Stimulated activated memory B cell treated with anti-CD40 and anti-IgM and Interleukin-4, amounts not matched to agents 10 μg/mL and 1 μg/mL and 100 μg/mL, for 72 hours (primary cell): Measurements from ENCODE around the gene PCED1B.
A peak's percentile ranks its signal among the peaks of the same experiment; 100 is the strongest.
"Not testable (repeated sequence)": the region's sequence is repeated elsewhere in the genome, so short reads cannot be mapped to it uniquely, and the experiment has no call there.

ENCODE experiments used
- ATAC-seq: fragments of 150-1000 bp; cut with Tn5 transposase; 2 replicates; pipeline ENCODE4 v1.10.0; 2021
- H3K27ac Mint-ChIP-seq: one replicate; pipeline ENCODE4 v1.8.0; 2022; ENCODE audit warnings: mild to moderate bottlenecking, mixed read lengths
- H3K27me3 Mint-ChIP-seq: one replicate; pipeline ENCODE4 v1.8.0; 2022; ENCODE audit warnings: mixed read lengths
- H3K36me3 Mint-ChIP-seq: one replicate; pipeline ENCODE4 v1.8.0; 2022; ENCODE audit warnings: mixed read lengths
- H3K4me1 Mint-ChIP-seq: one replicate; pipeline ENCODE4 v1.8.0; 2022; ENCODE audit warnings: mixed read lengths
- H3K4me3 Mint-ChIP-seq: one replicate; pipeline ENCODE4 v1.8.0; 2022; ENCODE audit warnings: mild to moderate bottlenecking, moderate library complexity, mixed read lengths
- H3K9me3 Mint-ChIP-seq: one replicate; pipeline ENCODE4 v1.8.0; 2022; ENCODE audit warnings: mixed read lengths

The PCED1B gene, protein sequence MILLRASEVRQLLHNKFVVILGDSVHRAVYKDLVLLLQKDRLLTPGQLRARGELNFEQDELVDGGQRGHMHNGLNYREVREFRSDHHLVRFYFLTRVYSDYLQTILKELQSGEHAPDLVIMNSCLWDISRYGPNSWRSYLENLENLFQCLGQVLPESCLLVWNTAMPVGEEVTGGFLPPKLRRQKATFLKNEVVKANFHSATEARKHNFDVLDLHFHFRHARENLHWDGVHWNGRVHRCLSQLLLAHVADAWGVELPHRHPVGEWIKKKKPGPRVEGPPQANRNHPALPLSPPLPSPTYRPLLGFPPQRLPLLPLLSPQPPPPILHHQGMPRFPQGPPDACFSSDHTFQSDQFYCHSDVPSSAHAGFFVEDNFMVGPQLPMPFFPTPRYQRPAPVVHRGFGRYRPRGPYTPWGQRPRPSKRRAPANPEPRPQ

DNA sequence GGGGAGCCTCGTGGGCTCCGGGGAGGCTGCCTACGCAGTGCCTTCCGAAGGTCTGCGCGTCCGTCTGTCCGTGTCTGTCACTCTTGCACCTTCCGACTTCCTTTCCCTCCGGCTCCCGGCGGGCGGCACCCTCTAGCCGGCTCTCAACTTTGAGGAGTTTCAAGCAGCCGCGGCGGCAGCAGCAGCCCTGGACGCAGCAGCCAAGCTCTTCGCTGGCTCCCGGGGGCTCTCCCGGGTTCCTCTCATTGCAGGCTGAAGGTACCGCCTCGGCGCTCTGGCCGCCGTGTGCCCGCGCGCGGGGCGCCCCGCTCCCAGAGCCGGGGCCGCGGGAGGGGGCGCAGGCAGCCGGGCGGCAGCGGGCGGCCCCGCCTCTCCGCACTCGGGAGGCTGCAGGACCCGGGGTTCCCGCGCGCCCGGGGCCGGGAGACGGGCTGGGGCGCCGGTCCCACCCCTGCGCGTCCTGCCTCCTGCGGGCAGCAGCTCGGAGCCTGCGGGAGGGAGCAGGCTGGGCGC, at the start of gene PCED1B, which contains the start of gene AMIGO2:
PCED1B (plus strand) TSS at position 154 of the 513 bp plus-strand sequence. CDS start 155,443 bp downstream, outside the sequence.
AMIGO2 (minus strand) TSS at position 492 of the 513 bp plus-strand sequence. CDS start 957 bp downstream, outside the sequence.
- Mint-ChIP-seq H3K4me1 (peaks cover 51% of the 10 kb centered on the region), H3K27me3 (no peaks in the 10 kb centered on the region), H3K4me3 (peak within 1 kb of the TSS; percentile 98), H3K36me3 (peaks cover 11% of the 10 kb centered on the region), H3K27ac (peak within 1 kb of the TSS; percentile 92), H3K9me3 (no peaks in the 10 kb centered on the region)
- ATAC-seq = peak; percentile 73

DNA sequence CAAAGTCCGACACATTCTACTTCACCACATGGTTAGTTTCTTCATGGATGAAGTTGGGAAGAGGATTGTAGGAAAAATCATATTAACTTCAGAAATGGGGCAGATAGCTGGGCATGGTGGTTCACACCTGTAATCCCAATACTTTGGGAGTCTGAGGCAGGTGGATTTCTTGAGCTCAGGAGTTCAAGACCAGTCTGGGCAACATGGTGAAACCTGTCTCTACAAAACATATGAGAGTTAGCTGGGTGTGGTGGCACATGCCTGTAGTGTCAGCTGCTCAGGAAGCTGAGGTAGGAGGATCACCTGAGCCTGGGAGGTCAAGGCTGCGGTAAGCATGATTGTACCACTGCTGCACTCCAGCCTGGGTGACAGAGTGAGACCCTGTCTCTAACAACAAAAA, 49.5 kb upstream of the PCED1B start:
- Mint-ChIP-seq H3K9me3 (no peaks in the 10 kb centered on the region), H3K4me3 (no peak overlapping the region), H3K27ac (no peak overlapping the region), H3K4me1 (peaks cover 24% of the 10 kb centered on the region), H3K27me3 (no peaks in the 10 kb centered on the region), H3K36me3 (no peaks in the 10 kb centered on the region)
- no peak for ATAC-seq

DNA sequence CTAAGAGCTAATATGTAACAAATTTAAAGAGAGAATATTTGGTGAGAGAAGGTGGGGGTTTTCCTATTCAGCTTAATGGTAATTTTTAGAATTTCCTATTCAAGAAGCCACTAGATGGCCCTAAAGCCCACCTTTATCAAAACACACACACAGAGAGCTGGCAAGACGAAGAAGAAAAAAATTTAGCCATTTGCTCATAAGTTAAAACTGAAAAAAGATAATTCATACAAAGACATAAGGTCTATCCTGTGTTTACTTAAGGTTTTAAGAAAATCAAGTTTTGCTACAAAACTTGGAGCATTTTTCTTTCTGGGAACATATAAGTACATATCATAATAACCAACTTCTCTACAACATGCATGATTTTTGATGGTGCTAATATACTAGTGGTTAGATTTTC, 46.8 kb upstream of the PCED1B start:
- peak; percentile 56 for ATAC-seq
- Mint-ChIP-seq H3K27ac (peak overlapping the region; percentile 67), H3K27me3 (no peaks in the 10 kb centered on the region), H3K36me3 (no peaks in the 10 kb centered on the region), H3K4me3 (no peak overlapping the region), H3K4me1 (peaks cover 37% of the 10 kb centered on the region), H3K9me3 (peaks cover 3% of the 10 kb centered on the region)

DNA sequence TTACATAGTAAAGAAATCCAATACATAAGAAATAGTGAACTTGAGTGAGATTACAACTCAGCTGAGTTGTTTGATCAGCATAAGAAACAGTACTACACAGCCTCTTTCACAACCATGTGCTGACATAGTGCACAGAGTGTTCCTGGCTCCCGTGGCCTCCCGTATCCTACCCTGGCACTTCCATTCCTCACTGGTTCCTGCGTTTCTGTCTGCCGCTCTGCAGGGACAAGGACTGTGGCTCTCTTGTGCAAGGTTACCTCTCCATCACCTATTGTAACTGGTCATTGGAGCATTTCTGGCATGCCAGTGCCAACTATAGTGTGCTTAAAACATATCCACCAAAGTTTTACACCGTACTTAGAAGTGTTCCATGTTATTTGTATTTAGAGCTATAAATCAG, 46.3 kb upstream of the PCED1B start:
- peaks cover 39% of the 10 kb centered on the region for H3K4me1 Mint-ChIP-seq
- H3K4me3 Mint-ChIP-seq = no peak overlapping the region
- no peak for ATAC-seq
- no peaks in the 10 kb centered on the region for H3K27me3 Mint-ChIP-seq
- peaks cover 3% of the 10 kb centered on the region for H3K9me3 Mint-ChIP-seq
- no peaks in the 10 kb centered on the region for H3K36me3 Mint-ChIP-seq
- peak overlapping the region; percentile 67 for H3K27ac Mint-ChIP-seq

DNA sequence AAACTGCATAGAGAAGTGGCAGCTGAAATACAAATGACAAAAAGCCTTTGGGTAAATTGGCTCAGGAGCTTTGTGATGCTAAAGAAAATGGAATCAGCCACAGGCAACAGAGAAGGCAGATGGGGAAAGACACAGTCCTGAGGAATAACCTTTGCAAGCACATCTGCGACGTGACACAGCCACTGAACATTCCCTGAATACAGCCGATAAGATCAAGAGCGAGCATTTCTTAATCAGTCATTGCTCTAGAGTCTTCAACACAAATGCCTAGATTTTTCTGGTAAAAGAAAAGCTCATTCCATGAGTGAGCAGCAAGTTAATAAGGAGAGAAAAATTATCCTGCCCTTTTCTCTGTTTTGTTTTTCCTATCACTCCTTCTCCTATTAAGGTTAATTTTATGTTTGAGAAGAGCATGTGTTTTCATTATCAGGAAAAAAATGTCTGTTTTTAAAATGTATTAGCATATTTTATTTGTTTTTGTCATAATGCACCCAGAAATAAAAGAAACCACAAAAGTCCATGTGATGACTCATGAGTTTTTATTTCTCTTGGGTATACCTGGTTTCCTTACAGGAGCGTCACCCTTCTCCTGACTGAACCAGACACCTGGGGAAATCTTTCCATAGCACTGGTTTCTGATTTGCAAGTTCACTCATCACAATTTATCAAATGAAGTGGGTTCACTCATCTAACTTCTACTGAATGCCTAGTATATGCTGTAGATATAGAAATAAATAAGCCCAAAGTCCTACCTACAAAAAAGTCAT, 45.4 kb upstream of the PCED1B start:
- H3K27ac Mint-ChIP-seq = peak overlapping the region; percentile 67
- H3K27me3 Mint-ChIP-seq = no peaks in the 10 kb centered on the region
- ATAC-seq = no peak

GRCh38 chr12:47034661-47035060, 44.8 kb upstream of the PCED1B start:
- Mint-ChIP-seq H3K27ac (peak overlapping the region; percentile 67), H3K9me3 (peaks cover 3% of the 10 kb centered on the region), H3K4me1 (peaks cover 44% of the 10 kb centered on the region), H3K4me3 (no peak overlapping the region), H3K36me3 (no peaks in the 10 kb centered on the region), H3K27me3 (no peaks in the 10 kb centered on the region)
- no peak for ATAC-seq

More for the DNA sequence above, 45.4 kb upstream of the PCED1B start:
- H3K4me3 Mint-ChIP-seq = no peak overlapping the region
- peaks cover 3% of the 10 kb centered on the region for H3K9me3 Mint-ChIP-seq
- peaks cover 44% of the 10 kb centered on the region for H3K4me1 Mint-ChIP-seq
- no peaks in the 10 kb centered on the region for H3K36me3 Mint-ChIP-seq

DNA sequence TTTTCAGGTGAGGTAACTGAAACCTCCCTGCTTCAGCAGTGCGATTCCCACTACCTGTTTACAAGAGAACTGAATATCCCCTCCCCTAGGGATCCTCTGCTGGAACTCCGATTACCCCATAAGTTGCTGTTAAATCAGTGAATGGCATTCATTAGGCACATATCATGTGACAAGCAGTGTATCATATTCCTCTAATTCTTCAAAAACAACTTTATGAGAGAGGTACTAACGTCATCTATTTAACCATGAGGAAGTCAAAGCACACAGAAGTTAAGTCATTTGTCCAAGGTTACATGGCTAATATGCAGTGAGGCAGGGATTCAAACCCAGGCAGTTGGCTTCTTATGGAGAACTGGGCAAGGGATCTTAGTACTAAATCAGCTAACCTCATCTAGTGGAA, 43.9 kb upstream of the PCED1B start:
- H3K4me3 Mint-ChIP-seq = no peak overlapping the region
- H3K27ac Mint-ChIP-seq = no peak overlapping the region
- no peak for ATAC-seq

DNA sequence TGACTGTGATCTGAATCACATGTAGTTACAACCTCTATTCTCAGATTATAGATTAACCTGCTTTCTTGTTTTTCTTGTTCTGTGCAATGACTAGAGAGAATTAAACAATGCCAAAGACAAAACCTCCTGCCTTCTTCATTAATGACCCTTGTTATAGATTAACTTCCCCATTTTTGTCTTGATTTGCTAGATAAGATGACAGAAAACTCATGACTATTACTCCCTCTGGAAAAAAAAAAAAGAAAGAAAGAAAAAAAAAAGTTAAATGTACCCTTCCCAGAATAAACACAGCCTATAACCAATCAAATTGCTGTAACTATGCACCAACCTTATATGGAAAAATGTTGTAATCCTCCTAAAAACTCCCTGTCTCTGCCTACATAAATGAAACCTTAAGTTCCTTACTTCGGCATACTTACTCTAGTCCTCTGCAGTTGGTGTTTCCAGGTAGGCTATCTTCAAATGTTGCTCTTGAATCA, 41.1 kb upstream of the PCED1B start:
- H3K27me3 Mint-ChIP-seq = no peaks in the 10 kb centered on the region
- H3K9me3 Mint-ChIP-seq = peaks cover 5% of the 10 kb centered on the region
- H3K27ac Mint-ChIP-seq = peak overlapping the region; percentile 65
- no peak for ATAC-seq
- H3K4me1 Mint-ChIP-seq = peaks cover 36% of the 10 kb centered on the region
- no peak overlapping the region for H3K4me3 Mint-ChIP-seq
- peaks cover 6% of the 10 kb centered on the region for H3K36me3 Mint-ChIP-seq

More for the DNA sequence above, 43.9 kb upstream of the PCED1B start:
- Mint-ChIP-seq H3K9me3 (peaks cover 3% of the 10 kb centered on the region), H3K27me3 (no peaks in the 10 kb centered on the region), H3K36me3 (no peaks in the 10 kb centered on the region), H3K4me1 (peaks cover 44% of the 10 kb centered on the region)

DNA sequence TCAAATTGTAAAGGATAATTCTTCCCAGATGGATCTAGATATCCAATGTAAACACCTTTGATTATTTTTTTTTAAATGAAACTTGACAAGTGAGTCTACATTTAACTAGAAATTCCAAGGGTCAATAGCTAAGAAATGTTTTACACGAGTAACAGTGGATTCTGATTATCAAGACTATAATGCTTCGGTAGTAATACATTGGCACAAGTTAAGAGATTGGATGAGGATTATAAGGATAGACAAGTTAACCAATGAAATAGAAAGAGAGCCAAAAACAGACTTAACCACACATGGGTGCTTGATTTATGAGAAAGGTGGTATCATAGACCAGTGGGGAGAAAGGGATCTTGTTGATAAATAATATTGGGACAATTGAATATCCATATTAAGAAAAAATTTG, 40.3 kb upstream of the PCED1B start:
- Mint-ChIP-seq H3K4me1 (peaks cover 29% of the 10 kb centered on the region), H3K36me3 (peaks cover 6% of the 10 kb centered on the region), H3K27me3 (no peaks in the 10 kb centered on the region), H3K9me3 (peaks cover 5% of the 10 kb centered on the region), H3K4me3 (no peak overlapping the region), H3K27ac (no peak overlapping the region)
- no peak for ATAC-seq

DNA sequence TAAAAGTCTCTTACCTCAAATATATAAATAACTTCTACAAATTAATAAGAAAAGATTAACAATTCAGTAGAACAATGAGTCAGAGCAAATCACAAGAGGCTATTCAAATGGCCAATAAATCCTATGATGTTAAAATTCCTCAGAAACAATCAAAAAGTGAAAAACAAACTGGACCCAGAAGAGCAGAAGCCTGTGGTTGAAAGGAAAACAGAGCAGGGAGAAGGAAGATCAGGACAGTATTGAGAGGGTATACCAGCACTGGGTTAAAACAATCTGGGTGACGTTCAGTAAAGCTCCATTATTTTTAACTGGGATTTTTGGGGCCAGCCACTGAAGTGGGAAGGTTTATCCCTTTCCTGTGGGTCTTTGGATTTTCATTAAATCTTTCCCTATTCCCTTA, 39.7 kb upstream of the PCED1B start:
- H3K9me3 Mint-ChIP-seq = peaks cover 5% of the 10 kb centered on the region
- peaks cover 22% of the 10 kb centered on the region for H3K4me1 Mint-ChIP-seq
- H3K36me3 Mint-ChIP-seq = peaks cover 6% of the 10 kb centered on the region
- ATAC-seq = no peak
- H3K27ac Mint-ChIP-seq = no peak overlapping the region
- H3K4me3 Mint-ChIP-seq = no peak overlapping the region
- H3K27me3 Mint-ChIP-seq = no peaks in the 10 kb centered on the region

DNA sequence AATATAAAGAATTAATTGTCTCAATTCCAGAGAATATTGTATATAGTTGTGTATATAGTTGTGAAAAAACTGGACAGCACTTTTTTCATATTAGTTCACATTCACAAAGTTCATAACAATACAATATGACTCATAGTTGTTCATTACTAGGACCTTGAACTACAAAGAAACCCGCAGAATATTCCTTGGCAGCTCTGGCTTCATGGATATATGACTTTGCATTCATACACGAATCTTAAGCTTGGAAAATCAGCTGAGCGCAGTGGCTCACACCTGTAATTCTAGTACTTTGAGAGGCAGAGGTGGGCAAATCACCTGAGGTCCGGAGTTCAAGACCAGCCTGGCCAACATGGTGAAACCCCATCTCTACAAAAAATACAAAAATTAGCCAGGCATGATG, 38.1 kb upstream of the PCED1B start:
- H3K4me3 Mint-ChIP-seq = no peak overlapping the region
- peaks cover 5% of the 10 kb centered on the region for H3K9me3 Mint-ChIP-seq
- no peak for ATAC-seq
- H3K36me3 Mint-ChIP-seq = peaks cover 6% of the 10 kb centered on the region
- no peaks in the 10 kb centered on the region for H3K27me3 Mint-ChIP-seq
- H3K4me1 Mint-ChIP-seq = peaks cover 12% of the 10 kb centered on the region
- H3K27ac Mint-ChIP-seq = no peak overlapping the region

GRCh38 chr12:47048541-47048940, 30.9 kb upstream of the PCED1B start:
- Mint-ChIP-seq H3K36me3 (peaks cover 15% of the 10 kb centered on the region), H3K4me3 (no peak overlapping the region), H3K27me3 (no peaks in the 10 kb centered on the region), H3K9me3 (peaks cover 21% of the 10 kb centered on the region), H3K4me1 (peaks cover 10% of the 10 kb centered on the region), H3K27ac (no peak overlapping the region)
- ATAC-seq = no peak

DNA sequence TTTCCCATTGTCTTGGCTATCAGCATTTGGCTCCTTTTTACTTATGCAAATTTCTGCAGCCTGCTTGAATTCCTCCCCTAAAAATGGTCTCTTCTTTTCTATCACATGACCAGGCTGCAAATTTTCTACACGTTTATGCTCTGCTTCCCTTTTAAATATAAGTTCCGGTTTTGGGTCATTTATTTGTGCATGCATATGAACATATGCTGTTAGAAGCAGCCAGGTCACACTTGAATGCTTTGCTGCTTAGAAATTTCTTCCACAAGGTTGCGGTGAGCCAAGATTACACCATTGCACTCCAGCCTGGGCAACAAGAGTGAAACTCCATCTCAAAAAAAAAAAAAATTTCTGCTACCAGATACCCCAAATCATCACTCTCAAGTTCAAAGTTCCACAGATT, 28.1 kb upstream of the PCED1B start:
- H3K4me1 Mint-ChIP-seq, ATAC-seq, H3K4me3 Mint-ChIP-seq, H3K27me3 Mint-ChIP-seq, H3K27ac Mint-ChIP-seq: not testable (repeated sequence)
- Mint-ChIP-seq H3K36me3 (peaks cover 15% of the 10 kb centered on the region), H3K9me3 (peaks cover 22% of the 10 kb centered on the region)

- Mint-ChIP-seq H3K27me3 (no peaks in the 10 kb centered on the region), H3K9me3 (peaks cover 25% of the 10 kb centered on the region), H3K4me3 (no peak overlapping the region), H3K36me3 (peaks cover 15% of the 10 kb centered on the region), H3K4me1 (peaks cover 10% of the 10 kb centered on the region), H3K27ac (no peak overlapping the region)
- ATAC-seq = no peak
These were observed 27.1 kb upstream of the PCED1B start for GRCh38 chr12:47052274-47052673.

GRCh38 chr12:47053961-47054360, 25.5 kb upstream of the PCED1B start:
- Mint-ChIP-seq H3K36me3 (peaks cover 9% of the 10 kb centered on the region), H3K9me3 (peaks cover 19% of the 10 kb centered on the region), H3K4me3 (no peak overlapping the region), H3K4me1 (peaks cover 6% of the 10 kb centered on the region), H3K27ac (no peak overlapping the region), H3K27me3 (no peaks in the 10 kb centered on the region)
- no peak for ATAC-seq
